NCI-H187 treated with DMSO at 0.1 percent for 48 hours (cell line): ENCODE data around the gene UBA3.

Experiments
- DNase-seq: peaks from one replicate; lab custom pipeline; 2025; lab: John Stamatoyannopoulos, UW

The UBA3 gene

DNA sequence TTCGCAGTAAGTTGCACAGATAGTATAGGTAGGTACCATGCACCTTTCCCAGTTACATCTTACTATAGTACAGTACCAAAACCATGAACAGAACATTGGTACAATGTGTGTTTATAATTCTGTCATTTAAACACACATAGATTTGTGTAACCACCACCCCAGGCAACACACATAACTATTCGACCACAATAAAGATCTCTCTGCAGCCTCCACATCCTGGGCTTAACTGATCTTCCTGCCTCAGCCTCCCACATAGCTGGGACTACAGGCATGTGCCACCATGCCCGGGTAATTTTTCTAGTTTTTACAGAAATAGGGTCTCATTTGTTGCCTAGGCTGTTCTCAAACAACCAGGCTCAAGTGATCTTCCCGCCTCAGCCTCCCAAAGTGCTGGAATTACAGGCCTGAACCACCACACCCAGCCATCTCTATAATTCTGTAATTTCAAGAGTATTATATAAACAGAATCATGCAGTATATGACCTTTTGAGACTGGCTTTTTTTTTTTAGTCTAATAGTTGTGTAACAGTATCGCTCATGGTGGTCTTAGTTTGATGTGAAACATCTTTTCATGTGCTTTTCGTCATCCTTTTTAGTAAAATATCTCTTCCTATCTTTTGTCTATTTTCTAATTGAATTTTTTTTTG, 14.7 kb downstream of the UBA3 start:
- no peak for DNase-seq

DNA sequence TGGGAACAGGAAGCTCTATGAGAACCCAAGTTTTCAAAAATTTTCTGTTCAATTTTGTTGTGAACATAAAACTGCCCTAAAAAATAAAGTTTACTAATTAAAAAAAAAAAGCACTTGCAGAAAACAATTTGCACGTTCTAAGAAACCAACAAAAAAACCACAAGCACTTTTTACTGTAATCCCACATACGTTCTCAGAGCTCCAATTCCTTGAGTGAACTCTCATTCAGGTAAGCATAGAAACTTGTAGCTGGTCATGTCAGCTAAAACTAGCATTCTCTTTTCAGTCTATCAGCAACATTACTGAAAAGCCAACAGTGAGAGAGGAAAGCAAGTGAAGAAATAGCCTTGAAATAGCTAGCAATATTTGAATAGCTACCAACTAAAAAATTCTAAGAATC, 16.5 kb downstream of the UBA3 start:
- DNase-seq, result no peak

DNA sequence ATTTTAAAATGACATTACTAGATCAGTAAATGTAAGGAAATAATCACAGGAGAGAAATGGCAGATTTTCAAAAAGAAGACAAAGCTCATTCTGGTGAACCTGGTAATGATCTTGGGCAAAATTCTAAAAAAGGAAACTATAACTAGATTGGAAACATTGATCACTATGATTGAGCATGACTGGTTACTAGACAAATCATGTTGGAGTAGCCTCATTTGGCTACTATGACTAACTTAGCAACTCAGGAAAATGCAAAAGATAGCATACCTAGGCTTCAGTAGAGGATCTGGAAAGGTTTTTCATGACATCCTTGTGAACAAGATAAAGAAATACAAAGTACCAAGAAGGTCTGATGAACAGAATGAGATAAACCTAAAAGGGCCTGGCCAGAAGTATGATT, 20.5 kb downstream of the UBA3 start:
- DNase-seq, result no peak

DNA sequence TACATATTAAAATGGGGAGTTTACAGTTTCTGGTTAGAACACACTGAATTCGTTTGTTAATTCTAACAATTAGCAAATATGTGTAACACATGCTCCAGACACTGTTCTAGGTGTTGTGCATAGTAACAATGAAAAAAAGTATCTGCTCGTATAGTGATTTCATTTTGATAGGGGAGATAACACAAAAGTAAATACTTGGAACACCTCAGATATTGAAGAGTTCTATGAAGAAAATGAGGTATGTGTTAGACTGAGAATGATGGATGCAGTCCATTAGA, 21.3 kb downstream of the UBA3 start:
- DNase-seq, result no peak

DNA sequence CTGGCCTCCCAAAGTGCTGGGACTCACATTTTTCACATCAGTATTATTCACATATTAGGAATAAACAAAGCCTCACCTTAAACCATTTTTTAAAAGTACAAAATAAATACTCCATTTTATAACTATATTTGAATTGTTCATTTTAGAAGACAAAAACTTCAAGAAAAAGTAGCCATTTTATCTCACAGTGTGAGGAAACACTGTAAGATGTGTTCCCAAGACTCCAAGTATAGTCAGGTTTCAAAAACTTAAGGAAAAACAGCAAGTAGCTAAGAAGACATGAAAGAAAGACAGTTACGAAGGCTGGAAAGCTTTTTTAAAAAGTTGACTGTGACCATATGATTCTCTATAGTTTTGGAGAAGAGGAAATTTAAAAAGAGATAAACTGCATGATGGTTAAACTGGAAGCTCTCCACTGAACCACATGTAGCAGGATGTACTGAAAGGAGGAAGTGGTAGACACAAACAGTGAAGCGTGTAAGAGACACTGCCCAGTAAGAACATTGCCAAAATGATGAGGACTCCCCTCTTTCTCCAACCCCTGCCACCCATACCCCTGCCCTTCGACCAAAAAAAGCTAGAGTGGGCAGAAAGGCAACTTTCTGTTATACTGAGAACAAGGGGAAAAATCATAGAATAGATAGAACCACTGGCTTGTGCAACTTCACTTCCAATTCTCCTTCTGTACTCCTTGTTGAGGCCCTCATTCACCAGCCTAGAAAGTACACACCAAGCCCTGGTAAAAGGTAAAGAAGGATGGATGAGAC, 21.8 kb downstream of the UBA3 start:
- no peak for DNase-seq

DNA sequence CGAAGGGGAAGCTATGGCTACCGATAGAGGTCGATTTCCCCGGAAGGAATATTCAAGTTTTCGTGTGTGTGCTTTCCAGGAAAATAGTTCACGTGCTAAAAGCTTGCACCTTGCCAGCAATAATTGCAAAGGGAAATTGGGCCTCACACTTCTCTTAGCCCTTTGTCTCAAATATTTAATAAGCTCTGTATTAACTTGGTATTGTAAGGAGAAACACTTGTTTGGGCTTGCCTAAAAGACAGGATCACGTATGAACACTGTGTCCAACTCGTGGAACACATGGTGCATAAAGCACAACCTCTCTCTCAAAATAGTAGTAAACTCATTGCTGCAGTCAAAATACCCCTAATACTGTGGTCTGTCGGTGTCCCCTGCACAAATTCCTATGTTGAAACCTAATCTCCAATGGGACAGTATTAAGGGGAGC, 27.7 kb downstream of the UBA3 start:
- no peak for DNase-seq

DNA sequence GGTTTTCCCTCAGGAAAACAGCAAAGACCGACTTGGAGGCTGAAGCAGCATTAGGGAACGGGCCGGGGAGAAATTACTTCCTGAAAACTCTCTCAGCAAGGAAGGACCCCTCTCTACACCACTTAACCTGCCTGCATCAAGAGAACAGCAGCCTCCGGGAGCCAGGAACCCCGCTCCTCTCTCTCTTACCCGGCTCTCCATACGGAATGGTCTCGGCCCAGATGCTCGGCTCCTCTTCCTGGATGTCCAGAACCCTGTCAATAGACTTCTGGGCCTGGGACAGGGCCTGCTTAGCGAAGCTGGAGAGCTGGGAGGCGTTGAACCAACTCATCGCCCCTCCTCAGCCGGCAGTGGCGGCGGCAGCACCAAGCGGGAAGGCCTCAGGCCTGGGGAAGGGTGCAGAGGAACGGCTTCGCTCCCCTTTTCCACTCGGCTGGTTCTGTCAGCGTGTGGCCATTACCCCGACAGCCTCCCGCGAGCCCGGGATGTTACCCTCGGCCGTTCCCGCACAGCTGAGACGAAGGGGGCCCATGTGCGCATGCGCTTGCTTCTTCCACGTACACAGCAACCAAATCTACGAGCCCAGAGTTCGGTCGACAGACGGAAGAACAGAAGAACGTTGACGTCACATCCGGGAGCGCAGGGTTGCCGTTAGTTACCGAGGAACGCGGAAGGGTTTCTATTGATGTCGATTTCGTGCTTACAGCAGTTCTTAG, 28.3 kb downstream of the UBA3 start, which contains the start of gene TMF1:
Gene TMF1, minus strand, starts transcription at position 578 of the 716 bp plus-strand sequence. Its CDS starts 247 bp downstream, at position 331.
- no peak for DNase-seq

DNA sequence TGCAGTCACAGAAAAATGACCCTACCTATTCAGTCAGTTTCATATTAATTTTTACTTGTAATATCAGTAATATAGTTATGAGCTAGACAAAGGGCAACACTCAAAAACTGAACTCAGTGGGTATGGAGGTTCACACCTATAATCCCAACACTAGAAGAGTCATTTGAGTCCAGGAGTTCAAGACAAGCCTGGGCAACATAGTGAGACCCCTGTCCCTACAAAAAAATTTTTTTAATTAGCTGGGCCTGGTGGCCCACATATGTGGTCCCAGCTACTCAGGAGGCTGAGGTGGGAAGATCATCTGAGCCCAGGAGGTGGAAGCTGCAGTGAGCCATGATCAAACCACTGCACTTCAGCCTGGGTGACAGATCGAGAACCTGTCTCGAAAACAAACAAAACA, 31.2 kb downstream of the UBA3 start:
- DNase-seq, result no peak

DNA sequence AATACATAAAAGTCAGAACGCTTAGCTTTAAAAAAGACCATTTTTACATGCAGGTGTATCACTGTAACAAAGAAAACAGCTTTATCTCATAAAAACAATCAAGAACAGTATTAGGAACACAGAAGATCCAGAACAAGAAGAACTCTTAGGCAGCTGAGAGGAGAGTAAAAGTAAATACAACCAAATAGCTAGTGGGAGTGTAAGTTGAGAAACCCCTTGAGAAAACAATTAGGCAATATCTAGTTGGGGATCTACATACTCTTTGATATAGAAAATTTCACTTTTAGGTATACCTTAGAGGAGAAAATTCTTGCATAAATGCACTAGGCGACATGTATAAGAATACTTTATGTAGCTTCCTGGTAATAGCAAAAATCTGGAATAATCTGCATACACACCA, 35.6 kb downstream of the UBA3 start:
- no peak for DNase-seq

DNA sequence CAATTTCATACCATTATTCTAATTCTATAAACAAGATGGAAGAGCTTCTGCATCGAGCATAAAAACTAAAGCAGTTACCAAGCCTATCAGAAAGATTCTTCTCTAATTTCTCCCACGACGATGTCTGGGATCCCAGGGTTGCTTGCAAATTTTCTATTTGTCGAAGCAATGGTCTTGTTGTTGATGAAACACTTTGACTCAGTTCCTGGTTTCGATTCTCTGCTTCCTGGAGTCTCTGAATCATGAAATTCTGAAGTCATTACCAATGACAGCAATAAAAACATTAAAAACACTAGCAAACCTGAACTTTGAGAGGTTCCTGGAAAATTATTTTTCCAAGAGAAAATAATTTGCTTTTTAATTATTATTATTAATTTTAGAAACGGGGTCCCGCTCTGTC, 46.7 kb downstream of the UBA3 start:
- no peak for DNase-seq

DNA sequence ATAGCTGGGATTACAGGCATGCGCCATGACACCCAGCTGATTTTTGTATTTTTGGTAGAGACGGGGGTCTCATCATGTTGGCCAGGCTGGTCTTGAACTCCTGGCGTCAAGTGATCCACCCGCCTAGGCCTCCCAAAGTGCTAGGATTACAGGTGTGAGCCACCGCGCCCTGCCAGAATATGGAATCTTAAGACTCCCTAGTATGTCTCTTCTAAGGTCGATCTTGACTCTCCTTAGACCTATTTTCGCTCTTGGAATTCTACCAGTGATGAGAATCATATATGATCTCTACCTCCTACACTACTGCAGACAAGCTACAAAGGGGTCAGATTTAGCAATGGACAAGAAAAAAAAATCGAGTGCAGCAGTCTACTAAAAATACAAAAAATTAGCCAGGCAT, 47.4 kb downstream of the UBA3 start:
- no peak for DNase-seq

DNA sequence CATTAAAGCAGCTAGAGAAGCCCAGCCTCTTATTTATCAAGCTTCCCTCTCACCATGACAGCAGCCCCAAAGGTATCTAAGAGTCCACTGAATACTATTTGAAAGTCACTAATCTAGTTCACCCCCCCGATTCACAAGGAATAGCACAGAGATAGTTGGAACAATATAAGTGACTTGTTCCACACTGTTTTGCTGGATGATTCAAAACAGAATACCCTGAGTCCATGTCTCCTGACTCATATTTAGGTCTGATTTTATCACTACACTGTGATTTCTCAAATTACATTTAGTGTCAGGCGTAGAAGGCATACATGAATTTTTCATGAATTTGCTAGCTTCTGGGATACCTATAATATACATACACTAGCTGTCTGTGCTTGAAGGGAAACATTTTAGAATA, 48.0 kb downstream of the UBA3 start:
- no peak for DNase-seq

DNA sequence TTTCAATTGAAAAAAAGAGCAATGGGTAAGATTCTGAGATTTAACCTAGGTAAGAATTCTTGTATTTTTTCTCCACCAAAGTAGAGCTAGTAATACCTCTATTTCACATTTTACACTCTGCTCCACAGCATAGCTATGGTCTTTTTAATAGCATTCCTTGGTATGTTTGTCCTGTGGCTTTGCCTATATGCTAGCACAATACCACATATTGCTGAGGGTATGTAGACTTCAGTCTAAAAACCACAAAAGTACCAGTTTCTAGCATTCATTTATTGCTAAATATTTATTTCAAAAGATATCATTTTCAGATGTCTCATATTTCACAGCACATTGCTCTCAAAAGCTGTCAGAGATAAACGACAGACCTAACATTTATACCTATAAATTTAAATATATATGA, 48.5 kb downstream of the UBA3 start:
- DNase-seq, result no peak

DNA sequence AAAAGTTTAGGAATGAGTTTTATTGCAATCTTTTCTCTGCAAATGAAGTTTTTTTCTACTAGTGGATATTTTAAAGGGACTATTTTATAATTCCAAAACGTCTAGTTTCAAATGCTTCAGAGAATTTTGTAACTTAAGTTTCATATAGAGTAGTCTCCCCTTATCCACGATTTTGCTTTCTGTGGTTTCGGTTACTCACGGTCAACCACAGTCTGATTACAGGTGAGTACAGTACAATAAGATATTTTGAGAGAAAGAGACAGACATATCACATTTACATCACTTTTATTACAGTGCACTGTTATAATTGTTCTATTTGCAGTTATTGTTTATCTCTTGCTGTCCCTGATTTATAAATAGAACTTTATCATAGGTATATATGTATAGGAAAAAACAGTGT, 59.3 kb downstream of the UBA3 start:
- DNase-seq, result no peak

DNA sequence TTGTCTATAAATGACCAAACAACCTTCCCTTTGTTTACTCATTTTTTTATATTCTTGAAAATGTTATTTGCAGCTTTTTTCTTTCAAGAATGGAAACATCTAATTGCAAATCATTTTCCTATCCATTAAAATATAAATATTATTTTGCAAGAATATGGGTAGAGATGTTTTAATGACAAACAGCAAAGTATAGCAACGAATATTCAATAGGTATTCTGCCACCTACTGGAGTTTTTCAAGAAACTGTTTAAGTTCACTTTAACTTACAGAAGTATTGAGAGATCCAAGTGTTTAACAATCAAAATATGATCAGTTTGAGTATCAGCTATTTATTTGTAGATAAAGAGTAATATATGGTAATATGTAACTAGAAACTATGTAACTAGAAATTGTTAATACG, 59.7 kb downstream of the UBA3 start:
- no peak for DNase-seq

DNA sequence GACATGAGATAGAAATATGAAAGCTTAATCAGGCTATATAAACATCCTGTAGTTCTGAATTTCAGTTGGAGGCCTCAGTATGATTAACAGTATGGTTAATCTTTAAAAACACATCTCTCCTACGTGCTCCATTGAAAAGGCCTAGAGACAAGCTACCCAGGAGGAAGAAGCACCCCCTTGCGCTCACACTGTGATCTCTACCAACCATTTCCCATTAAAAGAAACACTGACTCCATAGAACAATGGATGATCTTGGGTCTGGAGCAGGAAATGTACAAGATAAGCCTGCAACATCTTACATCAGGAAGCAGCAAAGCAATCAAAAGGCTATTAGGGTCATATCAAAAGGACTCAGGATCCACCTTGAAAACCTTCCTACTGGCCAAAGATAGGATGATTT, 63.3 kb downstream of the UBA3 start:
- DNase-seq, result no peak

DNA sequence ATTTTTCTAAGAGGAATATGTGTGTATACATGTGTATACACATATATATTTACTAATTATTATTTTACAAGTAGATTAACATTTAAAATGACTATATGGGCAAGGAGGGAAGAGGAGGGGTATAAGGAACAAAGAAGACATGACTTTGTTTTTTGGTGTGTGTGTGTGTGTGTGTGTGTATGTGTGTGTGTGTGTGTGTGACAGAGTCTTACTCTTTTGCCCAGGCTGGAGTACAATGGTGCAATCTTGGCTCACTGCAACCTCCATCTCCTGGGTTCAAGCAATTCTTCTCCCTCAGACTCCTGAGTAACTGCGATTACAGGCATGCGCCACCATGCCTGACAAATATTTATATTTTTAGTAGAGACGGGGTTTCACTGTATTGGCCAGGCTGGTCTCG, 64.1 kb downstream of the UBA3 start:
- DNase-seq, result no peak

DNA sequence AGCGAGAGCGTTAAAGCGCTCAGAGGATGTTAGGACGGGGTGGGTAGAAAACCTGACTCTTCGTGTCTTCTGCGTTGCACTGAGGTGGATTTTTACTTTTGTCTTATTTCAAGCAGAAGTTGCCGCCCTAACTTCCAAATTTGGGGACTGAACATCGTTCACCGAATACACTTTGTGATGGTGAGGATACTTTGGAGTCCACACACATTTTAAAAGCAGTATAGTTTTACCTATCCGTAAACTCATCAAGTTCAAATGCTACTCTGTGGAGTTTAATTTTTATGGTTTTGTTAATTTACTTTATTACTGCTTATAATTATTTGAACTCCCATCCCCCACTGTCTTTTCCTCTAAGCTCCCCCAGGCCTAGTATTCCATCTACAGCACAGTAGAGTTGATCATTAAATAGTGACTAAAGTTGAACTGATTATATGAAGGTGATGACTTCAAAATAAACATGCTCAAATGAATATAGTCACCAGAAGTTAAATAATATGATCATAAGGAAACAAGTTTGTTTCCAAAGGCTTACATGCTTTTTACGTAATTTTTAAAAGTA, 66.1 kb downstream of the UBA3 start:
- DNase-seq, result no peak

DNA sequence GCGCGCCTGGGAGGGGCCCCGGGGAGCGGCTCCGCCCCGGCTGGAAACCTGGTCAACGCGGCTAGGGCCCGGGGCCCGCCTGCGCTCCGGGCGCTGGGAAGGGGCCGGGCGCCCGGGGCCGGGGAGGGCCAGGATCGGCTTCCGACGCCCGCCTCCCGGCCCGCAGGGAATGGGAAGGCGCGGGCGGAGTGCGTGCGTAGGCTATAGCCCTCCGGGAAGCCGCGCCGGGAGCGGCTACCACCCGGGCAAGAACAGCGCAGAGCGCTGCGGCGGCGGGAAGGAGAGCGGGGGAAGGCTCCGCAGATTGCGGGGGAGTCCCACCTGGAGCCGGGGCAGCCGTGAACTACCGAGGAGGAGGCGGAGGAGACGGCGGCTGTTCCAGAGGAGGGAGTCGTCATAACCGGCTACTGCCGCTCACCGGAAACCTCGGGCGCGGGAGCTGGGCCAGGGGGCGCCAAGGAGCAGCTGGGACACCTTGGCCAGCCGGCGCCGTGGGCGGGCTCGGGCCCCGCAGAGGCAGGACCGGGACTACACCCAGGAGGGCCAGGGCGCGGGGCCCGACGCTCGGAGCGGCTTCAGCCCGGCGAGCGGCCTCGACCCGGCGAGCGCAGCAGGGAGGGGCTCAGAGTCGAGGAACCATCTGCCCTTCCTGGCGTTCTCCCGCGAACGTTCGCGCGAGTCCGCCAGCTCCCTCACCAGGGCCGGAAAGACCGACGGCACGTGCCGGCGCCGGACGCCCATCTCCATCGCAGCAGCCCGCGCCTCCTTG, 66.7 kb downstream of the UBA3 start, which contains the start of gene EOGT:
Gene EOGT, minus strand, starts transcription at position 432 of the 769 bp plus-strand sequence. CDS start 3,838 bp downstream, outside the sequence.
- no peak for DNase-seq

DNA sequence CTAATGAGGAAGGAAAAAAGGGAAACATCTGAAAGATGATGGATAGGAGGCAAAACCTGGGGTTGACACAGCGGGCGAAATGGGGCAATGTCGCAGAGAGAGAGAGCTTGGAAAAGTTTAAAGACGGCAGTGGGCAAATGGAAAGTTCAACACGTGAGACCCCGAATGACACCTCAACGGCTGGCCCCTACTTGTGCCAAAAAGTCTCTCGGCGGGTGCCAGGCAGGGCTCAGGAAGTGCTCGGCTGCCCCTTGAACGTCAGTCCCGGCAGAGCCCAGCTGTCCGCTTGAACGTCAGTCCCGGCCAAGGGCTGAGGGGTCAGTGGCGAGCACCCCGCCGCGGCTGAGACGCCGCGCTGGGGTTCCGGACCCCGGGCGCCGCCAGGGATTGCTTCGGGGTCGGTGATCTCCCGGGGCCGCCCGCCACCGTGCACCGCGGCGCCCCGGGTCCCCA, 67.3 kb downstream of the UBA3 start:
- no peak for DNase-seq

DNA sequence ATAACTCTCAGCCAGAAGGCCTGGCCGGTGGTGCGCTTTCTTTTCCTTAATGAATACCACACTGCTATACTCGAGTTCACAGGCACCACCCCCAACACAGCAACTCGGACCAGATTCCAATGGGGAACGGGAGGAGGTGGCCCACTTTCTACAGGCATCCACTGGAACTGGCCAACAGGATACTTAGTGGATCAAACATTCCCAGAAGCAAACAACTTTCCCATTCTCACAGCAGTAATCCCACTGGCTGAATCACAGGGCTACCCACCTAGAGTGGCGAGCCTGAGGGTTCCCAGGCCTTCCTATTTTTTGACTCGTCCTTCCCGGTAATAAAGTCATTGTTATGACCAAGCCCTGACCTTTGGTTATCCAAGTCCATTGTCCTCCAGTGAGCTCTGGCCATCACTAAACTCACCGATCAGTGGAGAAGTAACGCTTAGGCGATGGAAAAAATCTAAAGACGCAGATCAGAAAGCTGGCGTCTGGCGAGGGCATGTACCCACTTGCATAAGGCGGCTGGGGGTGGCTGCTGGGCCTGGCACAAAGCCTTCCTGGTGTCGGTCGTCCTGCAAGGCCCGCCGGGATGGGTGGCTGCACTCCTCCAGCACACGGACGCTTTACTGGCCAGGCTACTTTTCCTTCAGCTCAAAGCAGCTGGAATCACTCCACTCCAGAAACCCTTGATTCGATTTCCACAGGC, 67.9 kb downstream of the UBA3 start:
- DNase-seq, result no peak
